ENCODE results near the gene TSGA10IP.

DNA sequence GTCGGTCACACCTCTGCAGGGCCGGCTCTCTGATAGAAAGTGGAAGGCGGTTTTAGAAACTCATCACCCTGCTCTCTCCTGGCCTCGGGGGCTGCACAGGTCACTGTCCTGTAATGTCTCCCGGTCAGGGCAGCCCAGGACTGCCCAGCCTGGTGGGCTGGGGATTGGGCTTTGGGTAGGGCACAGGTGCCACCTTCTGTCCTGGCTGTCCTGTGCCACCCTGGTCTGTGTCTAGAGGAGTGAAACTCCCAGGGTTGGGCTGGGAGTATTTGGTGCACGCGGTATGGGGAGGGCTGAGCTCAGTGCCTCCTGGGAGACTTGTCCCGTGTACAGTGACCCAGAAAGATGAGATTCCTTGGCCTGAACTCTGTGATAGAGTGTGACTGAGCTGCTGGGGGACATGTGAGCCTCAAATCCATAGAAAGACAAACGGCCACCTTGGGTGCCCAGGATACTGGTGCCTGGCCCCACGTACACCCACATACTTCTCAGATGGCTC, 34.0 kb downstream of the TSGA10IP start:
- no peak for TF ChIP-seq POLR2A (IDR thresholded peaks at IDR 0.05)
- TF ChIP-seq, protein P1, sequence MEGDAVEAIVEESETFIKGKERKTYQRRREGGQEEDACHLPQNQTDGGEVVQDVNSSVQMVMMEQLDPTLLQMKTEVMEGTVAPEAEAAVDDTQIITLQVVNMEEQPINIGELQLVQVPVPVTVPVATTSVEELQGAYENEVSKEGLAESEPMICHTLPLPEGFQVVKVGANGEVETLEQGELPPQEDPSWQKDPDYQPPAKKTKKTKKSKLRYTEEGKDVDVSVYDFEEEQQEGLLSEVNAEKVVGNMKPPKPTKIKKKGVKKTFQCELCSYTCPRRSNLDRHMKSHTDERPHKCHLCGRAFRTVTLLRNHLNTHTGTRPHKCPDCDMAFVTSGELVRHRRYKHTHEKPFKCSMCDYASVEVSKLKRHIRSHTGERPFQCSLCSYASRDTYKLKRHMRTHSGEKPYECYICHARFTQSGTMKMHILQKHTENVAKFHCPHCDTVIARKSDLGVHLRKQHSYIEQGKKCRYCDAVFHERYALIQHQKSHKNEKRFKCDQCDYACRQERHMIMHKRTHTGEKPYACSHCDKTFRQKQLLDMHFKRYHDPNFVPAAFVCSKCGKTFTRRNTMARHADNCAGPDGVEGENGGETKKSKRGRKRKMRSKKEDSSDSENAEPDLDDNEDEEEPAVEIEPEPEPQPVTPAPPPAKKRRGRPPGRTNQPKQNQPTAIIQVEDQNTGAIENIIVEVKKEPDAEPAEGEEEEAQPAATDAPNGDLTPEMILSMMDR (IDR thresholded peaks at IDR 0.05) = no peak
